Activated CD4-positive, alpha-beta T cell treated with anti-CD3 and anti-CD28 coated beads, Interleukin-2, amount 50 U/mL, for 4 hours (primary cell): ENCODE measurements around the gene B4GALT5.

Source experiments
- DNase-seq, 2 experiments: peaks; one replicate each; pipeline ENCODE4 v3.0.0-alpha.2; 2020

Gene B4GALT5

DNA sequence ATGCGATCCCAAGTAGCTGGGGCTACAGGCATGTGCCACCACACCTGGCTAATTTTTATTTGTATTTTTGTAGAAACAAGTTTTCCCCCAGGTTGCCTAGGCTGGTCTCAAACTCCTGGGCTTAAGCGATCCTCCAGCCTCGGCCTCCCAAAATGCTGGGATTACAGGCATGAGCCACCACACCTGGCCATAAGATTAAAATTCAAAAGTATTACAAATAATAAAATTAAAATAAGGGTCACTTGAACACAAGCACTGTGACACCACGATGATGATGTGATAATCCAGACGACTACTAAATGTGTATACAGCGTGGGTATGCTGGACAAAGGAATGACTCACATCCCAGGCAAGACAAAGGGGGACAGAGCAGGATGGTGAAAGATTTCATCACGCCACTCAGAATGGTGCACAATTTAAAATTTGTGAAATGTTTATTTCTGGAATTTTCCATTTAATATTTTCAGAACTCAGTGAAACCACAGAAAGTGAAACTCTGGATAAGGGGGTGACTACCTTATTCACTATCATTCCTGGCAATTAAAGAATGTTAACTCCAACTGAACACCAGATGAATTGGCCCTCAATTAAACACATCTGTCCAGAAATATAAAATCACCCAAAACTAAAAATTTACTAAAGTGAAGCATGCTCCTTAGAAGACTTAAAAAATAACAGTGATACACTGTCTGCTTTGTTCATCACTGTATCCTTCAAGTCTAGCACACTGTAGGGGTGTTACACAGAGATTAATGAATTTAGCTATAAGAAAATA lies 13.1 kb downstream of the B4GALT5 start:
- DNase-seq: no peak

DNA sequence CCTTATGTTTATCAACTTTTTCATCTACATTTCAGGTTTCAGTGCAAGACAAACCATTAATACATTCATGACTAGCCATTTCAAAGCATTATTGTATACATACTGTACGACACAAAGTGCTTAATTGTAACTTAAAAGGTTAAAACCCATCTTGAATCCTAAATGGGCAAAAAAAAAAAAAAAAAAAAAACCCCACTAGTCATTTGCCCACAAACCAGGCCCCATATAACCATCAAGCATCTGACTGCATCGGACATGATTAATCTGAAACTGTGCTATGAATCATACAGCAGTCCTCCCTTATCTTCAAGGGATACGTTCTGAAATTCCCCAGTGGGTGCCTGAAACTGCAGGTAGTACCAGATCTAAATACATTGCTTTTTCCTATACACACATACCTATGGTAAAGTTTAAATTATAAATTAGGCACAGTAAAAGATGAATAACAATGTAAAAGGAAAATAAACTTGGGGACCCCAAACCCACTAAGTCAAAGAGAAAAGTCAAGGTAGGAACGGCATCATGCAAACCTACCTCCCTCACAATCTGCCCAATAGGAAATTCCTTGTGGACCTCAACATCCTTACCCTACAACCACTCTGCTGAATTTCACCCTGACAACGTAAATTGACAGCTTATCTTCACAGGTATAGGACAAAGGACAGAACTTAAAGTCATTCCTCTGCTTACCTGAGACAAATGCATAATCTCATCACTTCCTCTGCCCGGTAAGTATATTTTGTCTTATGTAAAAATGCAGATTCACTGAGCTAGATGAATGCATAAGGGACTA lies 14.3 kb downstream of the B4GALT5 start:
- no peak for DNase-seq

DNA sequence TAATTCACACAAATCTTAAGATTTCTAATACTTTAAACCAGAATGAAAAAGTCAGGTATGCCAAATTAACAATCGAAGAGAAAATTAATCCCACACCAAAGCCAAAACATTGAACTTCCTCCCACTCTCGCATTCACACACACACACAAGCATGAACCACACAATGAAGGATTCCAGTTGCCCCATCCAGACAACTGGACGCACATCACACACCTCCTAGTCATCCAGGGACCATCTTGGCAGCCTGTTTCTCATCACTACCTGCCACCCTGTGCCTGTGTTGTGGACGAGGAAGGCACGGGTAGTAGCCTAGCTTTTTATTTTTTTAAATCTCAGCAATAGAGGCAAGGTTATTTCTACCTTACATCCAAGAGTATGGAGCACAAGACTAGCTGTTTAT lies 15.2 kb downstream of the B4GALT5 start:
- DNase-seq: no peak

DNA sequence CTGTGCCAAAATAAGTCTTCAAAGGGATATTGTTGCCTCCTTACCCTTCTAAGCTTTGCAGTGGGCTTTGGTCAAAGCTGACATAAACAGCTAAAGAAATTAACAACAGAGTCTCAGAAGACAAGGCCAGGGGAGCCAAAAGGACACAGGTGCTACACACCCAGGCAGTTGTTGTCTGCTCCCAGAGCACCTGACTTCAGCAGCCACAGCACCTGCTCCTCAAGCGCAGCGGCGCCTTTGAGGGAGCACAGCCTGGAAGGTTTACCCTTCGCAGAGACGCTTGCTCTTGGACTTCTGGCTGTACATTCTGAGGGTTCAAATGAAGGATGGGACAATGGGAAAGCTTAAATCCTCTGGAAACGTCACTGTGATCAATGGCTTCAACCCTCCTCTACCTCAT lies 16.6 kb downstream of the B4GALT5 start:
- DNase-seq: no peak

DNA sequence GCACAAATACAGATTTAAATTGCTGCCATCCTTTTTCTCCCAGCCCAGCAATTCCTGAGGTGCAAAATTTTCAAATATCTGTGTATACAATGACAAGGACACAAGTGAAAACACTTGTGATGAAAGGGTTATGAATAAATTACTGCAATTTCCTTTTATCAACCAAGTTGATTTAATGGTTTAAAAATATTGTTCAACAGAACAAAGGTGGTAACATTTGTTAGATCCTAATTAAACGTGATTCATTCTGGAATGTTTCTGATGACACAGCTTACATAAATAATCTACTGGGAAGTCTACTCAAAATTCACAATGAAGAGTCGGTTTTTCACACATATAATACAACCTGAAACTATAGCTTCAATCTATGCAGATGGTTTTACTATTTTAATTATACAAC lies 17.1 kb downstream of the B4GALT5 start:
- no peak for DNase-seq

DNA sequence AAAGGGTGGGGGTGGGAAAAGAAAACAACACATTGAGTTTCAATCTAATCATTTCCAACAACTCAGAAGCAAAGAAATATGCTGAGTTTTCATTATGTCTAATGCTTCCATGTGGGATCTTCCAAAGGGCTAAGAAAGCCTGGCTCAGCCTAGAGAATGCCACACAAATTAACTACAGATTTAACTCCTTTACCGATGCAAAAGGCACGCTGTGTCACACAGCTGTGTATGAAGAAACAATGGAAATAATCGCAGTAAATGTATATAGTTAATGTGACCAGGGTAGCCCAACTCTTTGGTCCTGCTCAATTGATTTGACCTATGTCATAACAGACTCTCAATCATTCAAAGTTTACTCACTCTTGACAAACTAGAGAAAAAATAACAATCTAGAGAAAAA lies 17.8 kb downstream of the B4GALT5 start:
- no peak for DNase-seq

DNA sequence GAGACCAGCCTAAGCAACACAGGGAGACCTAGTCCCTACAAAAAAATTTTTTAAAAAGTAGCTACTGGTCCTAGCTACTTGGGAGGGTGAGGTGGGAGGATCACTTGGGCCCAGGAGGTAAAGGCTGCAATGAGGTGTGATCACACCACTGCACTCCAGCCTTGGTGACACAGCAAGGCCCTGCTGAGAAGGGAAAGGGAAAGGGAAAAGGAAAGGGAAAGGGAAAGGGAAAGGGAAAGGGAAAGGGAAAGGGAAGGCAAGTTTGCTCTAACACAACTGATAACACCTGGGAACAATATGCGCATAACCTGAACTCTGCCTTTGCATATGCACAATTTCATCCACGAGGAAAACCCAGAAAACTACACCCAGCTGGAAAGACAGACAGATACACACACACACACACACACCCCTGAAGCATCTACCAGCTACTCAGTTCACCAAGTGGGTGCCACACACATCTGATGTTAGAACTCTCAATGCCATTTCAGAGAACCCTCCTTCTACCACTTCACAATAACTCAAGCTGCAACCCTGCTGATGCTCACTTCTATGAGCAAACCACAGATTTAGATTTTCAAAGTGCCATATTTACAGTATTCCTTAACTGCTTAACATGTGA lies 19.1 kb downstream of the B4GALT5 start:
- no peak for DNase-seq

DNA sequence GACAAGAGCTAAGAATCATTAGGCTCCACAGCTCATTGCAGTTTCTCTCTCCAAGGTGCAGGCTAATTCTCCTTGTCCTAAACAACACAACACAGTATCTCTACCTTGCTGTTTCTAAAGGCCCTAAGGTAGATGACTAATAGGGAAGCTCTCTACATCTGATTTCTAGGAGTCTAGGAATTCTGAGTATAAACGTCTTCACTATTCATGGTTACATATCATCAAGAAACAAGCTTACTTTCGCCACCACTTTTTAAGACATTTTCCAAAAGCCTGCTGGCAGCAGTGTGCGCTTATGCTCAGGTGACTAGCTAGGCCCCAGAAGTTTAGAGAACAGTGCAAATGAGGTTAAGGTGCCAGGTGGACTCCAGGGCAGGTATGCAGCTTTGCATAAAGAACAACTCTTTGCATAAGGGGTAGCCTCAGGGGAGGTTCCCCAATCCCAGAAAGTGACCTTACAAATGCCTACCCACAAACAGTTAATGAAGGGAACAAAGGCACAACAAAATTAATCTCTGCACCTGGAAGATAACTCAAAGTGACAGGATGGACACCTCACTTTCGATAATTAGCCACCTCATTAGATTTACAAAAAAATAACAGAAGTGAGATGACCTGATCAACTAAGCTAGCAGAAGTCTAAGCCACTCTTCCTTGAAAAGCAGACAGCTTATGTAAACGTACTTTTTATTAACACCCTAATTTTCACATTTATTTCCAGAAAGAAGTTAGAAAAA lies 20.1 kb downstream of the B4GALT5 start:
- DNase-seq: no peak

DNA sequence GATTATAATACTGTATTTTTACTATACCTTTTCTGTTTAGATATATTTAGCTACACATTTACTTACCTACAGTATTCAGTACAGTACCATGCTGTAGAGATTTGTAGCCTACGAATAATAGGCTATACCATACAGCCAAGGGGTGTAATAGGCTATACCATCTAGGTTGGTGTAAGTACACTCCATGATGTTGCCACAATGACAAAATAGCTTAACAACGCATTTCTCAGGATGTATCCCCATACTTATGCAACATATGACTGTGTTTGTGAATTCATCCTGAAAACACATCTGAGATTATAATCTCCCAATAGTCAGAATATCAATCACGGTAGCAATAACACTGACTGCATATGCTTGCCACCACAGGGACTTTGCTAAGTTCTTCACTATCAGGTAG lies 20.7 kb downstream of the B4GALT5 start:
- no peak for DNase-seq

DNA sequence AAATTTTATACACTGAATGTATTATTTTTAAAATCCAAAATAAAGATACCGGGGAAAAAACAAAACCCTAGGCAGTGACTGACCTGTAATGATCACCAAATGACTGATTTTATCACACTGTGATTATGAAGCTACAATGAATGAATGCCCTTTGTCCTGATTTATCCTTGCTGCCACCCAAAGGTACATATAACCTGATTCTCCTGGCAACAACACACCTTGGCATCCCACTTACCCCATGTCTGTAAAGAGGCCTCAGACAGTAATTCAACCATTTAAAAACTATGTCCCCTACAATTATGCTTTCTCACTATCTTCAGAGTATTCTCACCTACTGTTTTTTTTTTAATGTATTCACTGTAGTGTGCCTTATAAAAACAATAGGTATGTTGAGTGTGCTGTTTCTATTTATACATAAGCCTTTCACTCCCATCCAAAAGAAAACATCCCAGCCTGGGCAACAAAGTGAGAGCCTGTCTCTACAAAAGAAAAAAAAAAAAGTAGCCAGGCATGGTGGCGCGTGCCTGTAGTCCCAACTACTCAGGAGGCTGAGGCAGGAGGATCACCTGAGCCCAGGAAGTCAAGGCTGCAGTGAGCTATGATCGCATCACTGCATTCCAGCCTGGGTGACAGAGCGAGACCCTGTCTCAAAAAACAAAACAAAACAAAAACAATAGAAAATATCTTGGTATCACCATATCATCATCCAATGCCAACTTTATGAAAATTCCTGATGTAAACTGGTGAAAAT lies 21.7 kb downstream of the B4GALT5 start:
- no peak for DNase-seq

DNA sequence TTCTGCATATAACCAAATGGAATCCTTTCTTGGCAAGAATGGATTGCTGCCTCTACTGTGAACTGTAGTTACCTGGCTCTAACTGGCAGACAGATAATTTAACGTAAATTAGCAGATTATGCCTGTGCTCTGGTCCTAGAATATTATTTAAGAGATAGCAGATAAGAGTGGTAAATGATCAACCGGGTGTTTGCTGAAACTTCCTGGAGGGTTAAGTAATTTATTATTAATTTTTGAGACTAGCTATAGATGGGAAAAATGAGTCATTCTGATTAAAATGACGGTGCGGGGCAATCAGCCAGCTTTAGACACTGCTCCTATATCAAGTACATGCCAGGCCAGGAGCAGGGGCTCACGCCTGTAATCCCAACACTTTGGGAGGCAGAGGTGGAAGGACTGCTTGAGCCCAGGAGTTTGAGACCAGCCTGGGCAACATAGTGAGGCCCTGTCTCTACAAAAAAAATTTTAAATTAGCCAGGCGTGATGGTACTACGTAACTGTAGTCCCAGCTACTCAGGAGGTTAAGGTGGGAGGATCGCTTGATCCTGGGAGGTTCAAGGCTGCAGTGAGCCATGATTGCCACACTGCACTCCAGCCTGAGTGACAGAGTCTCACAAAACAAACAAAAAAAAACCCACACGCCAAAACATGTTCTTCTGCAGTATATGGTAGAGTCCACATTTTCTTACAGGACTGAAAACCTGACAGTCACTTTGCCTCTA lies 22.6 kb downstream of the B4GALT5 start:
- DNase-seq: no peak

DNA sequence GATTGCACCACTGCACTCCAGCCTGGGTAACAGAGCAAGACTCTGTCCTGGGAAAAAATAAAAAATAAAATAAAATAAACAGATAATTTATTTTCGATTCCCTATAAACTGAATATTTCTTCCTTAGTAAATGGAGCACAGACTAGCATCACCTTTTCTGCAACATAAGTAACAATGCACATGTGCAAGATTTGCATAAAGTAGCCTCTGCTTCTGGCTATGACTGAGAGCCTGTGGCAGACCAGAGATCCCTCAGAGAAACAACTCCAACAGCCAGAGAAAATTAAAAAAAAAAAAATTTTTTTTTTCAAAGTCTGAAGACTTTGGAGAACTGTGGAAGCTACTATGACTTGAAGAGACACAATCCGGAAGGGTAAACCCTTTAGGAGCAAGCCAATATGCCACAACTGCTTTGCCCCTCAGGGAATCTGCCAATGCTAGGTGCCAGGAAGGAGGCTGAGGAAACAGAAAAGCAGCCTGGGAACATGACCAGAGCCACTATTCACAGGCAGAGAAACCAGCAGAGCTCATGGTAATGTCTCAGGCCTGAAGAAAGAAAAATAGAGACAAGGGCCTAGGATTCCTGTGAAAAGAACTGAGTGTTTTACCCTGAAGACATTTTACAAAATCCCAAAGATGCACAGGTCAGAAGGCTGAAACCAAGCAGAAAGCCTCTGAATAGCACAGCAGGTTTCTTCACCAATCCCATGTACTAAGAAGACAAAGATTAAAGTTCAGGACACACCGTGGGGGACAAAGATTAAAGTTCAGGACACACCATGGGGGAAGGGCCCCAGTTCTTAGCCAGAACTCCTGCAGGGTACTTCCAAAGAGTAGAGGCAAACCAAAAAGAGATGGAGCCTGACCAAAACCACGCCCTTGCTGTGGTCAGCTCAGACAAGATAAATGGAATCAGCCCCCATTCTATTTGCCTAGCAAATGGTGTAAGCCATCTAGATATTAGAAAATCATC lies 25.8 kb downstream of the B4GALT5 start:
- DNase-seq: no peak

DNA sequence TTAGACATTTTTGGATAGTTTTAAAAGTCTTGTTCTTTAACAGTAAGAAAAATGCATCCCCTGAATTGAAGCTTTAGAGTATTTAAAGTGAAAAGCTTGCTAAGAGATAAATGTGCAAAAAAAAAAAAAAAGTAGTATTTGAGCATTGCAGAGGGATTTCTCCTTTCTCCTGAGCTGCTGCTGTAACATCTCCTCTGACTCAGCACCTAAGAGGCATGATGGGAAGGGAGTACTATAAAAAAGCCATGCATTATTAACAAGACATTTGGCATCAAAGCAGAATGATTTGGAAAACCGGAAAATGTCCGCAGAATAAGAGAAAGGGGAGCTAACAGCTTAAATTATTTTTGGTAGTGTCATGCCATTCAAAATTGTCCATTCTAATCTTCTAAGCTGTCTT lies 27.9 kb downstream of the B4GALT5 start:
- DNase-seq: no peak

DNA sequence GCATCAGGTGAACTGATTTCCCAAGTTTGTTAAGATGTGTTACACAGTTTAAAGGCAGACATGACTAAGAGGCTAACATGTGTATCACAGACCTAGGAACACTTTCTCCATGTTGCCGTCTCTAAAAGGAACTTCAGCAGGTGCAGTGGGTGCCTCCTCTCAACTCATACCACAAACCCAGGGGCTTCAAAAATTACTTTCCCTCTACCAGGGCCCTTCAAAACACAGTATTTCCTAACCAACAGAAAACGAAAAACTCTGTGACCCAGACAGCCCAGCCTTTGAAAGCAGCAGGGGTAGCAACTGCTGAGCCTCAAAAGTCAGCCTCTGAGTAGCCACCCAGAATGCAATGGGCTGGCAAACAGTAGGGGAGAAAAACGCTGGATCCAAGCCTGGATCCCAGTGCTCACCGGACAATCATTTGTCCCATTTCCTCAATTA lies 28.5 kb downstream of the B4GALT5 start:
- DNase-seq: no peak

DNA sequence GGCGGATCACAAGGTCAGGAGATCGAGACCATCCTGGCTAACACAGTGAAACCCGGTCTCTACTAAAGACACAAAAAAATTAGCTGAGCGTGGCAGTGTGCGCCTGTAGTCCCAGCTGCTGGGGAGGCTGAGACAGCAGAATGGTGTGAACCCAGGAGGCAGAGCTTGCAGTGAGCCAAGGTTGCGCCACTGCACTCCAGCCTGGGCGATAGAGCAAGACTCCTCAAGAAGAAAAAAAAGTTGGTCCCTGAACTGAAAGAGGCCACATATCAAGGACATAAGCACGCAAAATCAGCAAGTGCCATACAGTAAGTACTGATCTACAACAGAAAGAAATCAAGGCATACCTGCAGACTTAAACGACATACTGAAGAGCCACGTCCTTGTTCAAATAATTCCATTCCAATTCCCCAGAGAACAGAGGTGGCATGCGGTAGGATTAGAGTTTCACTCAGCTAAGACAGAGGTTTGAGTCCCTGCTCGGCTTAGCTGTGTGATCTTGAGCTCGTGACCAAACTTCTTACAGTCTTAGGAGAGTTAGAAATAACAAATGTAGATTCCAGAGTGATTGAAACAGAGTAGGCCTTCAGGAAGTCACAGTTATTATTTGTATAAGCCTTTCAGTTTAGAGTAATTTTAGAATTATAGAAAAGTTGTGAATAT lies 29.2 kb downstream of the B4GALT5 start:
- no peak for DNase-seq

DNA sequence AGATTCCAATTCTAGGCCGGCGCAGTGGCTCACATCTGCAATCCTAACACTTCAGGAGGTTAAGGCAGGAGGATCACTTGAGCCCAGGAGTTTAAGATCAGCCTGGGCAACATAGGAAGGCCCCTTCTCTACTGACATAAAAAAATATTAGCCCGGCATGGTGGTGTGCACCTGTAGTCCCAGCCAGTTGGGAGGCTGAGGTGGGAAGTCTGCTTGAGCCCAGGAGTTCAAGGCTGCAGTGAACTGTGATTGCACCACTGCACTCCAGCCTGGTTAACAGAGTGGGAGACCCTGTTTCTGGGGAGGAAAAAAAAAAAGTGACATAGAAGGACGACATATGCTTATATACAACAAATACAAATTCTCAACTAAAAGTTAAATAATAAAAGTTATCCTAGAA lies 30.9 kb downstream of the B4GALT5 start:
- no peak for DNase-seq

DNA sequence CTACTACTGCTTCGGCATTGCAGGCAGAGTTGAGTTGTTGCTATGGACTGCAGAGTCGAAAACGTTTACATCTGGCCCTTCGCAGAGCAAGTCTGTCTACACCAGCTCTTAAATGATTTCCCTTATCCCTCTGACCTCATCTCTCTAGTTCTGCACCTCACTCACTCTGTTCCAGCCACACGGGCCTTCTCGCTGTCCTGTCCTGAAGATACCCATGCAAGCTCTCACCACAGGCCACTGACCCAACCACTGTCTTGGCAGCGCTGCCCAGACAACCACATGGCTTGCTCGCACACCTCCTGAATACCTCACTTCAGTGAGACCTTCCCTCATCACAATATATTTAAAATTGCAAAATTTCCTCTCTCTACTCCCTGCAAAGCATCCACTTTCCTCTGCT lies 31.4 kb downstream of the B4GALT5 start:
- DNase-seq: no peak

DNA sequence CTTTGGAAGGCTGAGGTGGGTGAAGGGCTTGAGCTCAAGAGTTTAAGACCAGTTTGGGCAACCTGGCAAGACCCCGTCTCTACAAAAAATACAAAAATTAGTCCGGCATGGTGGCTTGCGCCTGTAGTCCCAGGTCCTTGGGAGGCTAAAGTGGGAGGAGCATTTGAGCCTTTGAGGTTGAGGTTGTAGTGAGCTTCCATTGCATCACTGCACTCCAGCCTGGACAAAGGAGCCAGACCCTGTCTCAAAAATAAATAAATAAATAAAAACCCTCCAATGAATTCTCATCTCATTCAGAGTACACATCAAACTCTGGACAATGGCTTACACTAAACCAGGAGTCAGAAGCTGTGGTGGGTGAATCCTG lies 31.8 kb downstream of the B4GALT5 start:
- DNase-seq: no peak

DNA sequence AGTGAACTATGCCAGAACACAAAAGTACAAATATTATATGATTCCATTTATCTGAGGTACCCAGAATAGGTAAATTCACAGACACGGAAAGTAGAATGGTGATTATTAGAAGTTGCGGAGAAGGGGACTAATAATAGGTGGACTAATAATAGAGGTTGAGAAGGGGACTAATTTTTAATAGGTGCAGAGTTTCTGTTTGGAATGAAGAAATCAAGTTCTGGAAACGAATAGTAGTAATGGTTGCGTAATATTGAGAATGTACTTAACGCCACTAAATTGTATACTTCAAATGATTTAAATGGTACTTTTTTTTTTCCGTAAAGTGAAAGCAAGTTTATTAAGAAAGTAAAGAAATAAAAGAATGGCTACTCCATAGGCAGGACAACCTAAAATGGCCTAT lies 33.2 kb downstream of the B4GALT5 start:
- no peak for DNase-seq

DNA sequence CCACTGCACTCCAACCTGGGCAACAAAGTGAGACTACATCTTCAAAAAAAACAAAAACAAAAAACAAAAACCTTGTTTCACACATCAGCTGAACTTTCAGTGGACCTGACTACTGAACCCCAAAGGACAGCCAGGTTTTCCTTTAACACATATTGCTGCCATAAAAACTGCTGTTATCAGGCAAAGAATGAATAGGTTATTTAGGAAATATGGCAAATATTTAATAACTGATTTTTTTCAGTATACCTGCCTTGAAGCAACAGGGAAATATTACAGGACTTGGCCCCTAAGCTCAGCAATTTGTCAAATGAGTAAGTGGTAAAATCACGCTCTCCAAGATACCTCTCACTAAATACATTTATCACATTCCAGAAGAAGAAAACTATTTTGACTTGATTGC lies 34.0 kb downstream of the B4GALT5 start:
- DNase-seq: no peak
